NCI-H128 (cell line): ENCODE measurements around the gene ZNF155.

Experiments used
- DNase-seq: peaks from one replicate; lab custom pipeline; 2025; ENCODE audit not compliant: unreplicated experiment; lab: John Stamatoyannopoulos, UW

The ZNF155 gene

GRCh38 chr19:44003461-44004009 is 19.5 kb downstream of the ZNF155 start:
- DNase-seq = no peak

DNA sequence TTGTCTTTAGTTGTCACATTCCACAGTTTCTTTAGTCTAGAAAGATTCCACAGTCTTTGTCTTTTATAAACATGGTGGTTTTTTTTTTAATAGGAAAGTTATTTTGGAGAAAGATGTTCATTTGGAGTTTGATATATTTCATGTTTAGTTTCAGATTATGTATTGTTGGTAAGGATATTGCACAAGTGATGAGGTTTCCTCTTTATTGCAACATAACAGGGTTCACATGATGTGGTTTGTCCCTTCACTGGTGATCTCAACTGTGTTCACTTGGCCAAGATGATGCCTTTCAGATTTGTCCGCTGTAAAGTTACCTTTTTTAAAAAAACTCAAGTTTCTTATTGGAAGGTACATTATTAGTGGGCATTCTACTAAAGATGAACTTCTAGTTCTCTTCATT is 22.0 kb downstream of the ZNF155 start:
- DNase-seq = no peak

DNA sequence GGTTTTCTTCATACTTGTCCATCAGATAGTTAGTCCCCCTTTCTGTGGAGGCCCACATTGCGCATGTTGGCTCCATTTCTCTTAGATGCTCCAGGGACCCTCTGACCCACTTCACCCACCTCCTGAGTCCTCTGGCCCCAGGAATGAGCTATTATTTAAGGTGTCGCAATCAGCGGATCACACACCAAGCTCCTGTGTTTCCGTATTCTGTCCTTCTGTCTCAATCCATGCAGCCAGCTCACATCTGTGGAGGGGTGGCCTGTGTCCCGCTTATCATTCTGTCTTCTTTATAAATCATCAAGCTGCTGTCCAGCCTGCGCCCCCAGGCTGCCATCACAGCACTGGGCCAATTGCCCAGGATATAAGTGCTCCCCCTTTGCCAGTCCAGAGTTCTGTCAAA is 23.5 kb downstream of the ZNF155 start:
- DNase-seq = no peak

GRCh38 chr19:44010468-44010867 is 26.5 kb downstream of the ZNF155 start:
- no peak for DNase-seq

GRCh38 chr19:44019498-44019897 is 35.5 kb downstream of the ZNF155 start:
- DNase-seq = no peak

GRCh38 chr19:44021221-44021620 is 37.2 kb downstream of the ZNF155 start:
- DNase-seq = no peak

- DNase-seq = no peak
These were observed 40.9 kb downstream of the ZNF155 start for GRCh38 chr19:44024900-44025216.

DNA sequence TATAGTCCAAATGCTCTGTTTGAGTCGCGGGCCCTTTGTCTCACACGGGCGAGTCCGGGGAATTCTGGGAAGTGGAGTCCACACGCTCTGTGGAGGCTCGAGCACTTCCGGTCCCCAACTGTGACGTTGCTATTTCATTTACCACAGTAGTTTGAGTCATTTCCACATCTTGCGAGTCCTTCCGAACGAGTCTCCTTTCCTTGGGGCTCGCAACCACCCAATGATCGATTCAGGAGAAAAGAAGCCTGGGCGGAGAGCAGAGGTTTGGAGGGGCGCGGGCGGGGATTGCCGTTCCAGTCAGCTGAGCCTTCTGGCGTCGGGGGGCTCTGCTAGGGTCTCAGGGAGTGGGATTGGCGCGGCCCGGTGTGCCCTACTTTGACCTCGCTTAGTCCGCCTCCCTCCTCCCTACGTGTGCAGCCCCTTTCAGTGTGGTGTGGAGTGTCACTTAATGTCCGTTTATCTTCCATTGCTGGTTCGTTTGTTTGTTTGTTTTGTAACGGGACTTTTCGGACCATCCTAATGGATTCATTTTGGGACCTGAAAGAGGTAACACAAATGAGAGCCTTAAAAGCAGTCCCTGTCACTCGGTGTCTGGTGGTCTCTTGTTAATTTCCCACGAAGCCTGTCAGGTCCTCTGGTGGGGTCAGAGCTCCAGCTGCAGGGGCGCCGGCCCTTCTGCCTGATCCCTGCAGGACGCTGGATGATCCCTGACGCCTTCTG is 41.4 kb downstream of the ZNF155 start, which contains the start of gene ZNF222:
TSS of gene ZNF222 (plus strand) at position 163 of the 720 bp plus-strand sequence. CDS start at position 221, 58 bp downstream.
- DNase-seq = peak; percentile 37

GRCh38 chr19:44026622-44027021 is 42.6 kb downstream of the ZNF155 start:
- DNase-seq = no peak

DNA sequence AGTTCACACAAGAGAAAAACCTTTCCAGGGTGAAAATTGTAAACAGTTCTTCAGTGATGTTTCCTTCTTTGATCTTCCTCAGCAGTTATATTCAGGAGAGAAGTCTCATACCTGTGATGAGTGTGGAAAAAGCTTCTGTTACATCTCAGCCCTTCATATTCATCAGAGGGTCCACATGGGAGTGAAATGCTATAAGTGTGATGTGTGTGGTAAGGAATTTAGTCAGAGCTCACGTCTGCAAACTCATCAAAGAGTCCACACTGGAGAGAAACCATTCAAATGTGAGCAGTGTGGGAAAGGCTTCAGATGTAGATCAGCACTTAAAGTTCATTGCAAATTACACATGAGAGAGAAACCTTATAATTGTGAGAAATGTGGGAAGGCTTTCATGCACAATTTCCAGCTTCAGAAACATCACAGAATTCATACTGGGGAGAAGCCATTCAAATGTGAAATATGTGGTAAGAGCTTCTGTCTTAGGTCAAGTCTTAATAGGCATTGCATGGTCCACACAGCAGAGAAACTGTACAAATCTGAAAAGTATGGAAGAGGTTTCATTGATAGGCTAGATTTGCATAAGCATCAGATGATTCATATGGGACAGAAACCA is 48.1 kb downstream of the ZNF155 start:
- no peak for DNase-seq

DNA sequence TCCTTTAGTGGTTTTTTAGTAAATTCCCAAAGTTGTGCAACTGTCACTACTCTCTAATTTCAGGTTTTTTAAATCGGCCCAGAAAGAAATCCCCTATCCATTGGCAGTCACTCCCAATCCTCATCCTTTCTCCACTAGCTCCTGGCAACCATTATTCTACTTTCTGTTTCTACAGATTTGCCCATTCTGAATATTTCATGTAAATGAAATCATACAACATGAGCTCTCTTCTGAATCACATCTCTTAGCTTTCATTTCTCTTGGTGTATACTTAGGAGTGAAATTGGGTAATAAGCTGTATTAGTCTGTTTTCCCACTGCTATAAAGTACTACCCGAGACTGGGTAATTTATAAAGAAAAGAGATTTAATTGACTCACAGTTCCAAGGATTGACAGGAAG is 58.2 kb downstream of the ZNF155 start:
- no peak for DNase-seq
